IMR-90 (cell line): ENCODE data around the gene PRSS23. TPM values are rescaled to one million over a fixed set of nuclear protein-coding genes. Genes with fewer than 3 reads are reported as not detected.

ENCODE experiments used
- ATAC-seq: fragments of 200-7000 bp; cut with Tn5 transposase; 2 replicates; pipeline ENCODE4 v1.9.1; 2020; ENCODE audit warnings: low read depth, mild to moderate bottlenecking, moderate library complexity
- BruUV-seq: library from RNA; stranded (reverse); fragments of 400-500 nt; replicated peaks from 2 replicates; lab custom pipeline; 2021; lab: Mats Ljungman, UMichigan
- CTCF ChIA-PET: fragments of 300-600 bp; formaldehyde crosslinking; extraction: SDS; loops from one replicate; lab custom pipeline; 2021; ENCODE audit warnings: antibody characterized with exemption; lab: Yijun Ruan, JAX
- POLR2A ChIA-PET: fragments of 300-600 bp; sonication (Branson Sonifier 250); formaldehyde crosslinking; loops from one replicate; lab custom pipeline; 2022; ENCODE audit warnings: antibody characterized with exemption; ENCODE audit not compliant: unreplicated experiment; lab: Charles Lee
- DNase-seq: peaks from one replicate; pipeline ENCODE4 v3.0.0; 2013
- H2AFZ ChIP-seq: replicated peaks from 2 replicates; pipeline ENCODE3; 2013; ENCODE audit warnings: low read length, mild to moderate bottlenecking; ENCODE audit not compliant: poor library complexity
- H2AK5ac ChIP-seq: 2 replicates; pipeline ENCODE4 v1.6.1; 2013; ENCODE audit warnings: low read depth, low read length, inconsistent platforms
- H2AK9ac ChIP-seq: replicated peaks from 2 replicates; pipeline ENCODE3; 2013; ENCODE audit warnings: mild to moderate bottlenecking, low read depth, low read length, moderate library complexity; ENCODE audit not compliant: poor library complexity
- H2BK120ac ChIP-seq: 2 replicates; pipeline ENCODE4 v1.6.1; 2013; ENCODE audit warnings: low read depth, low read length, inconsistent platforms
- H2BK15ac ChIP-seq: 3 replicates; pipeline ENCODE4 v1.6.1; 2013; ENCODE audit warnings: low read depth, low read length, inconsistent platforms
- H2BK20ac ChIP-seq: 2 replicates; pipeline ENCODE4 v1.6.1; 2013; ENCODE audit warnings: low read depth, mild to moderate bottlenecking, inconsistent platforms, low read length, moderate library complexity
- H2BK5ac ChIP-seq: 2 replicates; pipeline ENCODE4 v1.6.1; 2013; ENCODE audit warnings: mild to moderate bottlenecking, low read depth, low read length, inconsistent platforms; ENCODE audit not compliant: poor library complexity, severe bottlenecking
- H3K14ac ChIP-seq: replicated peaks from 2 replicates; pipeline ENCODE4 v1.6.1; 2013; ENCODE audit warnings: low read depth, low read length, inconsistent platforms
- H3K18ac ChIP-seq: 2 replicates; pipeline ENCODE4 v1.6.1; 2013; ENCODE audit warnings: low read depth, low read length, control low read depth
- H3K23ac ChIP-seq: 2 replicates; pipeline ENCODE4 v1.6.1; 2013; ENCODE audit warnings: low read depth, low read length, inconsistent platforms
- H3K27ac ChIP-seq: 2 replicates; pipeline ENCODE4 v1.5.1; 2013; ENCODE audit warnings: mild to moderate bottlenecking, control low read depth, low read length; ENCODE audit not compliant: insufficient read depth
- H3K27me3 ChIP-seq: 2 replicates; pipeline ENCODE4 v1.6.1; 2013; ENCODE audit warnings: low read length; ENCODE audit not compliant: control insufficient read depth, insufficient read depth
- H3K36me3 ChIP-seq: 2 replicates; pipeline ENCODE4 v1.6.1; 2013; ENCODE audit warnings: low read length, mixed read lengths; ENCODE audit not compliant: control insufficient read depth, insufficient read depth
- H3K4ac ChIP-seq: 2 replicates; pipeline ENCODE4 v1.6.1; 2013; ENCODE audit warnings: low read depth, low read length, inconsistent platforms
- H3K4me1 ChIP-seq: 2 replicates; pipeline ENCODE4 v1.6.1; 2013; ENCODE audit warnings: low read length, mixed read lengths; ENCODE audit not compliant: control insufficient read depth, insufficient read depth
- H3K4me2 ChIP-seq: 2 replicates; pipeline ENCODE4 v1.6.1; 2013; ENCODE audit warnings: low read depth, mild to moderate bottlenecking, control low read depth, low read length, moderate library complexity
- H3K4me3 ChIP-seq: 2 replicates; pipeline ENCODE4 v1.5.1; 2013; ENCODE audit warnings: low read depth, mild to moderate bottlenecking, control low read depth, low read length, moderate library complexity; ENCODE audit not compliant: insufficient read depth
- H3K56ac ChIP-seq: 2 replicates; pipeline ENCODE4 v1.6.1; 2013; ENCODE audit warnings: low read length, inconsistent platforms; ENCODE audit not compliant: insufficient read depth; ENCODE audit errors: extremely low read depth
- H3K79me1 ChIP-seq, 2 experiments: 2 replicates each; pipeline ENCODE4 v1.6.1; 2013; ENCODE audit warnings: low read length in 2 of 2, inconsistent platforms in 1 of 2, low read depth in 1 of 2
- H3K9ac ChIP-seq: 2 replicates; pipeline ENCODE4 v1.6.1; 2013; ENCODE audit warnings: low read depth, low read length, control low read depth
- H3K9me1 ChIP-seq: 2 replicates; pipeline ENCODE4 v1.6.1; 2013; ENCODE audit warnings: low read length, inconsistent platforms; ENCODE audit not compliant: insufficient read depth
- H3K9me3 ChIP-seq: 2 replicates; pipeline ENCODE4 v1.6.1; 2013; ENCODE audit warnings: low read length; ENCODE audit not compliant: control insufficient read depth, insufficient read depth
- H4K20me1 ChIP-seq: 2 replicates; pipeline ENCODE4 v1.6.1; 2013; ENCODE audit warnings: low read length, inconsistent platforms; ENCODE audit not compliant: insufficient read depth
- H4K5ac ChIP-seq: 2 replicates; pipeline ENCODE4 v1.6.1; 2013; ENCODE audit warnings: mild to moderate bottlenecking, low read depth, low read length, control low read depth
- H4K8ac ChIP-seq, 2 experiments: 2 replicates each; pipeline ENCODE4 v1.6.1; 2013; ENCODE audit warnings: low read depth in 2 of 2, low read length in 2 of 2, control low read depth in 1 of 2, inconsistent platforms in 1 of 2
- H4K91ac ChIP-seq: 2 replicates; pipeline ENCODE4 v1.6.1; 2013; ENCODE audit warnings: low read depth, low read length, inconsistent platforms; ENCODE audit not compliant: insufficient read depth
- RCOR1 ChIP-seq: IDR thresholded peaks from 2 replicates; pipeline ENCODE4 v1.6.1; 2012; ENCODE audit warnings: mild to moderate bottlenecking, low read length, improper control_type of control experiment; ENCODE audit not compliant: insufficient replicate concordance
- WGBS, 2 experiments: methylation state at CpG; one replicate each; pipeline versions ENCODE4 v1.1.5 to v1.1.7; 2013; ENCODE audit warnings: missing lambda C conversion rate in 2 of 2; ENCODE audit not compliant: insufficient read length in 1 of 2; ENCODE audit errors: extremely low coverage in 2 of 2; 5-methylcytosine and 5-hydroxymethylcytosine counted together
- dilution Hi-C: fragments of 300-500 bp; cut with HindIII; formaldehyde crosslinking; loops from one replicate; pipeline ENCODE4 v1.14.3; 2018; ENCODE audit warnings: low sequenced_read_pairs; ENCODE audit not compliant: unreplicated experiment
- in situ Hi-C: fragments of 300-500 bp; cut with MboI; formaldehyde crosslinking; loops from 3 replicates; pipeline ENCODE4 v1.14.3; 2019; ENCODE audit warnings: low sequenced_read_pairs, inconsistent platforms, mixed read lengths
- intact Hi-C: fragments of 100-400 bp; cut with micrococcal nuclease; formaldehyde crosslinking; loops from 2 replicates; pipeline ENCODE4 v1.10.0; 2022
- polyA plus RNA-seq, 3 experiments: library from polyadenylated mRNA; depleted of rRNA; stranded (reverse); fragments of >200 nt; gene quantifications; 2 replicates each; pipeline ENCODE4 v1.2.3, GENCODE V29; 2012; ENCODE audit warnings: low replicate concordance in 1 of 3
- total RNA-seq: library from RNA; depleted of rRNA; stranded (reverse); fragments of >200 nt; gene quantifications from 2 replicates; pipeline ENCODE4 v1.2.3, GENCODE V29; 2012

Gene PRSS23
- total and polyA plus RNA-seq, 2 of the 4 experiments (the other 2 are of a cell fraction), result 100 to 199 TPM

DNA sequence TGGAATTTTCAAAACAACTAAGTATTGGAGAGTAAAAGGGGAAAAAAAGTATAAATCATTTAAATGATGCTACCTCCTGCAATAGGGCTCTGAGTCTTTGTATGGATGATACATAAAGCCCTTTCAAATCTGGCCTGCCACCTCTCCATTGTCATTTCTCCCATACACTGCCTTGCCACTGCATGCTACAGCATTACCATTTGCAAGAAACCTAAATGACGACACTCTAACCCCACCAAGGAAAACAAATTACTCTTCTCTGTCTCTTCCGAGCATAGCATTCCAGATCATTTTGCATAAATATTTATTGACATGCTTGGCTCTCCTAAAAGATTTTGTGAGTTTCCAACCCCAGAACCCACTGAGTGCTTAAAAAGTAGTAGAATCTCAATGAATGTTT is 34.5 kb upstream of the PRSS23 start:
- no TSS peak for BruUV-seq
- Histone ChIP-seq H3K4me3 (no peak overlapping the region), H3K18ac (no peak overlapping the region), H2BK120ac (no peak overlapping the region), H2BK5ac (no peak overlapping the region), H2AFZ (no peak overlapping the region), H3K9me1 (peaks cover 4% of the 10 kb centered on the region; the same call in 1 of the 2 replicates), H2BK20ac (no peak overlapping the region), H3K14ac (no peak overlapping the region), H3K36me3 (no peaks in the 10 kb centered on the region), H3K9ac (no peak overlapping the region), H4K8ac (no peak overlapping the region), H3K9me3 (no peaks in the 10 kb centered on the region), H4K91ac (no peak overlapping the region), H3K79me1 (no peaks in the 10 kb centered on the region), H3K4me2 (no peak overlapping the region), H3K4me1 (peaks cover 8% of the 10 kb centered on the region; the same call in 1 of the 2 replicates), H3K4ac (no peak overlapping the region), H3K27me3 (no peaks in the 10 kb centered on the region), H3K23ac (no peak overlapping the region), H2BK15ac (no peak overlapping the region), H3K56ac (no peak overlapping the region), H3K27ac (no peak overlapping the region), H4K5ac (no peak overlapping the region), H2AK5ac (no peak overlapping the region), H4K20me1 (no peaks in the 10 kb centered on the region), H2AK9ac (no peak overlapping the region)
- dilution Hi-C loops (no loop called here), intact Hi-C loops (no loop called here), in situ Hi-C loops (no loop called here)
- ATAC-seq, result no peak
- WGBS, 2 experiments, result 40% methylated on average over 1 of the region's 2 CpGs; no CpG with 5 or more reads in 1 of the 2 experiments
- ChIA-PET CTCF (no interaction called here), POLR2A (interaction anchor here (0.6 kb wide), 1 partner anchor 240 kb away, joined by 5 read pairs; no protein-coding TSS in a partner anchor)
- DNase-seq, result no peak
- TF ChIP-seq RCOR1, result no peak
